Epithelial cell of esophagus (primary cell): ENCODE measurements around the gene GLTP.
A peak's percentile ranks its signal among the peaks of the same experiment; 100 is the strongest.
"Not testable (repeated sequence)": the region's sequence is repeated elsewhere in the genome, so short reads cannot be mapped to it uniquely, and the experiment has no call there.

Experiments
- DNase-seq: peaks from one replicate; pipeline ENCODE4 v3.0.0; 2010; ENCODE audit warnings: low read depth
- H3K4me3 ChIP-seq: 2 replicates; pipeline ENCODE4 v1.5.1; 2011; ENCODE audit warnings: mild to moderate bottlenecking, low read length, control low read depth
- CTCF ChIP-seq: IDR thresholded peaks from 2 replicates; pipeline ENCODE4 v1.5.1; 2011; ENCODE audit warnings: low read depth, mild to moderate bottlenecking, low read length, control low read depth, inconsistent platforms; ENCODE audit not compliant: insufficient read depth; ENCODE audit errors: missing control alignments

GLTP gene

GRCh38 chr12:109868182-109869051 lies 11.9 kb downstream of the GLTP start:
- H3K4me3 ChIP-seq: no peak overlapping the region
- TF ChIP-seq CTCF: no peak
- DNase-seq: peak; percentile 80

- TF ChIP-seq CTCF: no peak
- DNase-seq: peak; percentile 97
- no peak overlapping the region for H3K4me3 ChIP-seq
Measured at GRCh38 chr12:109864916-109865315, 15.4 kb downstream of the GLTP start.

GRCh38 chr12:109863847-109864712 lies 16.3 kb downstream of the GLTP start:
- TF ChIP-seq CTCF: no peak
- DNase-seq: peak; percentile 68
- no peak overlapping the region for H3K4me3 ChIP-seq

GRCh38 chr12:109862491-109862890 lies 17.9 kb downstream of the GLTP start:
- H3K4me3 ChIP-seq, DNase-seq: not testable (repeated sequence)

- no peak for DNase-seq
- H3K4me3 ChIP-seq: no peak overlapping the region
- no peak for TF ChIP-seq CTCF
Measured at GRCh38 chr12:109861689-109862314, 18.5 kb downstream of the GLTP start.

GRCh38 chr12:109860977-109861376 lies 19.4 kb downstream of the GLTP start:
- no peak overlapping the region for H3K4me3 ChIP-seq
- DNase-seq: no peak
- TF ChIP-seq CTCF: no peak

GRCh38 chr12:109858764-109859163 lies 21.6 kb downstream of the GLTP start:
- no peak for DNase-seq
- no peak for TF ChIP-seq CTCF
- no peak overlapping the region for H3K4me3 ChIP-seq
